ENCODE data around the gene TASP1.
"Not testable (repeated sequence)": the region's sequence is repeated elsewhere in the genome, so short reads cannot be mapped to it uniquely, and the experiment has no call there.

Gene TASP1

GRCh38 chr20:13395232-13395631, 243.5 kb downstream of the TASP1 start:
- no peak for DNase-seq

- no peak for DNase-seq
These were observed 246.3 kb downstream of the TASP1 start for GRCh38 chr20:13392391-13392790.

- no peak for DNase-seq
These were observed 249.6 kb downstream of the TASP1 start for GRCh38 chr20:13389115-13389514.

- no peak for DNase-seq
These were observed 254.6 kb downstream of the TASP1 start for GRCh38 chr20:13384132-13384531.

GRCh38 chr20:13382786-13383185, 255.9 kb downstream of the TASP1 start:
- DNase-seq, result no peak

- not testable (repeated sequence) for DNase-seq
These were observed 258.1 kb downstream of the TASP1 start for GRCh38 chr20:13380497-13381229.

GRCh38 chr20:13373400-13373799, 265.3 kb downstream of the TASP1 start:
- no peak for DNase-seq

GRCh38 chr20:13364278-13365170, 274.2 kb downstream of the TASP1 start:
- DNase-seq, result no peak

- DNase-seq, result no peak
These were observed 275.3 kb downstream of the TASP1 start for GRCh38 chr20:13363473-13363872.

- DNase-seq, result not testable (repeated sequence)
These were observed 276.6 kb downstream of the TASP1 start for GRCh38 chr20:13362165-13362564.

GRCh38 chr20:13358936-13359335, 279.8 kb downstream of the TASP1 start:
- DNase-seq, result not testable (repeated sequence)

- not testable (repeated sequence) for DNase-seq
These were observed 280.9 kb downstream of the TASP1 start for GRCh38 chr20:13357782-13358181.

GRCh38 chr20:13356591-13356990, 282.1 kb downstream of the TASP1 start:
- no peak for DNase-seq

GRCh38 chr20:13355941-13356486, 282.7 kb downstream of the TASP1 start:
- no peak for DNase-seq

GRCh38 chr20:13355411-13355810, 283.3 kb downstream of the TASP1 start:
- DNase-seq, result no peak

GRCh38 chr20:13353261-13353945, 285.3 kb downstream of the TASP1 start:
- DNase-seq, result no peak

- no peak for DNase-seq
These were observed 289.5 kb downstream of the TASP1 start for GRCh38 chr20:13349235-13349604.

- no peak for DNase-seq
These were observed 290.2 kb downstream of the TASP1 start for GRCh38 chr20:13348311-13349234.

GRCh38 chr20:13344671-13345070, 294.1 kb downstream of the TASP1 start:
- no peak for DNase-seq

- DNase-seq, result no peak
These were observed 296.1 kb downstream of the TASP1 start for GRCh38 chr20:13342469-13343242.

- DNase-seq, result no peak
These were observed 296.9 kb downstream of the TASP1 start for GRCh38 chr20:13341737-13342393.

All from activated T-cell treated with anti-CD3 and anti-CD28 coated beads for 4 hours (primary cell).